Measurements from ENCODE around the gene RPL6. TPM values are rescaled to one million over a fixed set of nuclear protein-coding genes. Genes with fewer than 3 reads are reported as not detected.
"Not testable (repeated sequence)": the region's sequence is repeated elsewhere in the genome, so short reads cannot be mapped to it uniquely, and the experiment has no call there.

Gene RPL6
- total RNA-seq, 2 experiments from 2014 or later, result 2,097 to 2,202 TPM

DNA sequence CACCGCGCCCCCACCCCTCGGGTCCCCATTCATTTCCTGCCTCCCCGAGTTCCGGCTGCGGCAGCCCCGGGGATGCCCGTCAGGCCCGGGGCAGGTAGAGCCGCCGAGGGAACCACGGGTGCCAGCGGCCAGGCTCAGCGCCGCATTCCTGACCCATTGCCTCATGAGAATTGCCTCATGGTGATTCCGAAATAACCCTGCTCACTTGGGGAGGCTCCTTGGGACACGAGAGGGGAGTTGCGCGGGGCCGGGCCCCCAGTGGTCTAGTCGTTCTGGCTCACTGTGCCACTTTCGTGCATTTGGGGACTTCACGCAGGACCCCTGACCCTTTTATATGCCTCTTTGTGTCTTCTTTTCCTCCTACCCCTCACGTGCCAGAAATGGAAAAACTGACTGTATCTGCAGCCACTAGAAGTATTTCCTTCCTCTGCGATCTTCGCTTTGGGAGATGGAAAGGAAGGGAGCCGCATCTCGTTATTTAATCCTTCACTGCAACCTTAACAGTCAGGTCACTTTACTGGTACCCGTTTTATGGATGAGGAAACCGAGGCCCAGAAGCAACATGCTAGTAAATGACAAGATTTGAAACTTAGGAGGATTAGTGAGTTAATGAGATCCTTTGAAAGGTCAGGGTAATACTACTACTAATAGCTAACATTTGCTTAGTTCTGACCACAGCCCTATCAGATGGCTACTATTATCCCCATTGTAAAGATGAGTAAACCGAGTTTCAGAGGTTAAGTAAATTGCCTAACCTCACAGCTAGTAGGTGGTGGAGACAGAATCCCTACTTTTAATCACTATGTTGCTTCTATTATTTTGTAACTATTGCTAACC, 10.1 kb upstream of the RPL6 start:
- peak overlapping the region; percentile 92 for H3K27ac Mint-ChIP-seq
- DNase-seq (no peak), ATAC-seq (peak; percentile 53)
- H3K27me3 Mint-ChIP-seq, result no peaks in the 10 kb centered on the region
- POLR2A ChIA-PET, result no interaction called here
- H3K9me3 Mint-ChIP-seq (ENCODE audit: low read depth), result no peaks in the 10 kb centered on the region
- H3K36me3 Mint-ChIP-seq (ENCODE audit: low read depth), result peaks cover 29% of the 10 kb centered on the region
- intact Hi-C loops (cut with DNase I, micrococcal nuclease), result loop anchor here in 1 of 2 experiments (2.0 to 10.0 kb wide), 3 partner anchors 37 to 1015 kb away; partner anchors contain the start of genes HECTD4, OAS2 and SH2B3
- CTCF ChIA-PET, result interaction anchor here (0.8 to 1.3 kb wide), 3 partner anchors 12 to 105 kb away, joined by 3 to 4 read pairs (median 3); no protein-coding TSS in a partner anchor
- peak overlapping the region; percentile 95 for H3K4me3 Mint-ChIP-seq
- H3K4me1 Mint-ChIP-seq, result peaks cover 46% of the 10 kb centered on the region

DNA sequence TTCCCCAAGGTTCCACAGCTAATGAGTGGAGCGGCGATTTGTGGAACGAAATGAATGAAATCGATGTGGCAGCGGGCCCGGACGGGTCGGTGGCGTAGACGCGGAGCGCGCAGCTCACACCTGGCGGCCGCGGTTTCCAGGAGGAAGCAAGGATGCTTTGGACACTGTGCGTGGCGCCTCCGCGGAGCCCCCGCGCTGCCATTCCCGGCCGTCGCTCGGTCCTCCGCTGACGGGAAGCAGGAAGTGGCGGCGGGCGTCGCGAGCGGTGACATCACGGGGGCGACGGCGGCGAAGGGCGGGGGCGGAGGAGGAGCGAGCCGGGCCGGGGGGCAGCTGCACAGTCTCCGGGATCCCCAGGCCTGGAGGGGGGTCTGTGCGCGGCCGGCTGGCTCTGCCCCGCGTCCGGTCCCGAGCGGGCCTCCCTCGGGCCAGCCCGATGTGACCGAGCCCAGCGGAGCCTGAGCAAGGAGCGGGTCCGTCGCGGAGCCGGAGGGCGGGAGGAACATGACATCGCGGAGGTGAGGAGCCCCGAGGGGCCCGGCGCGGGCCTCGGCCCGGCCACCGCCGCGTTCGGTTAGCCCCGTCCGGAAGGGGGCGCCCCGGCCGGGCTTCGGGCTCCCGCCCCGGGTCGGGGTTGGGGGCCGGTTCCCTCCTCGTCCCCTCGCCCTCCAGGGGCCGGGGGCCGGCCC, 9.3 kb upstream of the RPL6 start, which contains the start of gene PTPN11:
Gene PTPN11 (plus strand): TSS at position 340 of the 689 bp plus-strand sequence. CDS start 165 bp downstream, at position 505.
- intact Hi-C loops (cut with DNase I, micrococcal nuclease), result loop anchor here (1.0 to 10.0 kb wide), 6 partner anchors 9 to 1014 kb away; partner anchors contain the start of genes RPL6 (in 2 of the 2), HECTD4 (in 1 of the 2), MAPKAPK5 (in 1 of the 2) and OAS2 (in 1 of the 2)
- no peaks in the 10 kb centered on the region for H3K27me3 Mint-ChIP-seq
- H3K4me3 Mint-ChIP-seq, result peak within 1 kb of the TSS; percentile 97
- peak; percentile 95 for DNase-seq
- H3K36me3 Mint-ChIP-seq (ENCODE audit: low read depth), result peaks cover 24% of the 10 kb centered on the region
- POLR2A ChIA-PET, result interaction anchor here (1.2 kb wide), 1 partner anchor 577 kb away, joined by 3 read pairs; the partner anchor contains the start of gene MAPKAPK5
- peak; percentile 78 for ATAC-seq
- CTCF ChIA-PET, result no interaction called here
- peaks cover 40% of the 10 kb centered on the region for H3K4me1 Mint-ChIP-seq
- H3K27ac Mint-ChIP-seq, result peak within 1 kb of the TSS; percentile 97
- H3K9me3 Mint-ChIP-seq (ENCODE audit: low read depth), result no peaks in the 10 kb centered on the region

DNA sequence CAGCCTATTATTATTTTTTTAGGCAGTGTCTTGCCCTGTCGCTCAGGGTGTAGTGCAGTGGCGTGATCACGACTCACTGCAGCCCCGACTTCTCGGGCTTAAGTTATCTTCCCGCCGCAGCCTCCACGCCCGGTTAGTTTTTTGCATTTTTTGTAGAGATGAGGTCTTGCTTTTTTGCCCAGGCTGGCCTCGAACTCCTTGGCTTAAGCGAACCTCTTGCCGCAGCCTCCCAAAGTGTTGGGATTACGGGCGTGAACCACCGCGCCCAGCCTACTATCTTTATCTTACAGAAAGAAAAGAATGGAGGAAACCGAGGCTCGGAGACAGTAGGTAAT, 8.8 kb upstream of the RPL6 start:
- POLR2A ChIA-PET, result interaction anchor here (1.2 kb wide), 1 partner anchor 576 kb away, joined by 3 read pairs; the partner anchor contains the start of gene MAPKAPK5
- Mint-ChIP-seq H3K4me1 (peaks cover 39% of the 10 kb centered on the region), H3K27me3 (no peaks in the 10 kb centered on the region), H3K9me3 (ENCODE audit: low read depth) (no peaks in the 10 kb centered on the region), H3K27ac (peak overlapping the region; percentile 97), H3K36me3 (ENCODE audit: low read depth) (peaks cover 24% of the 10 kb centered on the region), H3K4me3 (peak overlapping the region; percentile 97)
- intact Hi-C loops (cut with DNase I, micrococcal nuclease), result loop anchor here (1.0 to 10.0 kb wide), 6 partner anchors 9 to 1013 kb away; partner anchors contain the start of genes RPL6 (in 2 of the 2), HECTD4 (in 1 of the 2), MAPKAPK5 (in 1 of the 2) and OAS2 (in 1 of the 2)
- ATAC-seq (peak; percentile 2), DNase-seq (no peak)
- CTCF ChIA-PET, result no interaction called here

GRCh38 chr12:112415457-112415856, 6.1 kb upstream of the RPL6 start:
- H3K9me3 Mint-ChIP-seq (ENCODE audit: low read depth); H3K4me3 Mint-ChIP-seq; ATAC-seq; H3K27me3 Mint-ChIP-seq; POLR2A ChIA-PET; CTCF ChIA-PET; H3K27ac Mint-ChIP-seq; DNase-seq: not testable (repeated sequence)
- intact Hi-C loops (cut with DNase I, micrococcal nuclease), result loop anchor here in 1 of 2 experiments (10.0 kb wide), 1 partner anchor 1011 kb away; the partner anchor contains the start of gene SH2B3
- Mint-ChIP-seq H3K4me1 (peaks cover 22% of the 10 kb centered on the region), H3K36me3 (ENCODE audit: low read depth) (peaks cover 10% of the 10 kb centered on the region)

DNA sequence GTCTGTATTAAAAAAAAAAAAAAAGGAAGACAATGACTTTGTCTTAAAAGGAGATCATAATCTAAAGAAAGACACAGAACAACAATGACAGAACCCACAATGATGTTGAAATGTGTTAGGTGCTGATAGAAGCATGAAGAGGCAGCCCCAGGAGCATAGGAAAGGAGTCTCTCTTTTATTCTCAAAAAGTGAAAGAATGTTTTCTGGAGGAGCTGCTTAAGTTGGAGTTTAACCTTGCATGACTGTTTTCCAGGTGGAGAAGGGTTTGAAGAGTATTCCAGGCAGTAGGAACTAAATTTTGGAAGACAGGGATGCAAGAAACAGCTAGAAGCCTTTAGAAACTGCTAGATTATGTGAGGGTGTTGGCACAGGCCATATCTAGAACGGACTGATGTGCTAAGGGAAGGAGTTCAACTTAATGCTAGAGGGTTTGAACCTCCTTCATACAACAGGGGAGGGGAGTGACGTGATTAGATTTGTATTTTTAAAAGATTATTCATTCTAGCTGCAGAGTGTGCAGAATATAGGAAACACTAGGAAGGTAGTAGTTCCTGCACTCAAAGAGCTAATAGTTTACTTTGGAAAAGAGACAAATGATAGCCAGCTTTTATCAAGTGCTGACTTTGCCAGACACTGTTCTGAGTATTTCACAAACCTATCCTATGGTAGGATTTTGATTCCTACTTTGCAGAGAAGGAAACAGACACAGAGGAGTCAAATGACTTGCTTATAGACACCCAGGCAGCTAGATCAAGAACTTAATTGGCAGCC, 4.6 kb upstream of the RPL6 start:
- H3K4me3 Mint-ChIP-seq, result no peak overlapping the region
- H3K27ac Mint-ChIP-seq, result no peak overlapping the region
- ChIA-PET POLR2A (no interaction called here), CTCF (interaction anchor here (0.6 kb wide), 1 partner anchor 399 kb away, joined by 5 read pairs; no protein-coding TSS in a partner anchor)
- H3K9me3 Mint-ChIP-seq (ENCODE audit: low read depth), result no peaks in the 10 kb centered on the region
- ATAC-seq (no peak), DNase-seq (no peak)
- no peaks in the 10 kb centered on the region for H3K27me3 Mint-ChIP-seq
- H3K36me3 Mint-ChIP-seq (ENCODE audit: low read depth), result peaks cover 10% of the 10 kb centered on the region
- intact Hi-C loops (cut with DNase I, micrococcal nuclease), result loop anchor here in 1 of 2 experiments (10.0 kb wide), 1 partner anchor 1009 kb away; the partner anchor contains the start of gene SH2B3
- H3K4me1 Mint-ChIP-seq, result peaks cover 17% of the 10 kb centered on the region

DNA sequence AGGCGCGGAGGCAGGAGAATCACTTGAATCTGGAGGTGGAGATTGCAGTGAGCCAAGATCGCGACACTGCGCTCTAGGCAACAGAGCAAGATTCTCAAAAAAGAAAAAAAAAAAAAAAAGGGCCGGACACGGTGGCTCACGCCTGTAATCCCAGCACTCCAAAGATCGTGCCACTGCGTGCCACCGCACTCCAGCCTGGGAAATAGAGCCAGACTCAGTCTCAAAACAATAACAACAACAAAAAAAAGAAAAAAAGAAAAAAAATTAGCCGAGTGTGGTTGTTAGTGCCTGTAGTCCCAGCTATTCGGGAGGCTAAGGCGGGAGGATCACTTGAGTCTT, 470 bp upstream of the RPL6 start:
- Mint-ChIP-seq H3K9me3 (ENCODE audit: low read depth) (no peaks in the 10 kb centered on the region), H3K4me1 (peaks cover 38% of the 10 kb centered on the region), H3K36me3 (ENCODE audit: low read depth) (peaks cover 46% of the 10 kb centered on the region), H3K27ac (peak overlapping the region; percentile 100), H3K4me3 (peak overlapping the region; percentile 93), H3K27me3 (no peaks in the 10 kb centered on the region)
- intact Hi-C loops (cut with DNase I, micrococcal nuclease), result loop anchor here (1.0 to 10.0 kb wide), 17 partner anchors 8 to 1665 kb away; partner anchors contain the start of genes ACAD10 (in 2 of the 2), ERP29 (in 2 of the 2), HECTD4 (in 2 of the 2) and MAPKAPK5 (in 2 of the 2)
- ChIA-PET CTCF (interaction anchor here (1.7 kb wide), 1 partner anchor 211 kb away, joined by 7 read pairs; no protein-coding TSS in a partner anchor), POLR2A (no interaction called here)
- ATAC-seq (no peak), DNase-seq (no peak)

DNA sequence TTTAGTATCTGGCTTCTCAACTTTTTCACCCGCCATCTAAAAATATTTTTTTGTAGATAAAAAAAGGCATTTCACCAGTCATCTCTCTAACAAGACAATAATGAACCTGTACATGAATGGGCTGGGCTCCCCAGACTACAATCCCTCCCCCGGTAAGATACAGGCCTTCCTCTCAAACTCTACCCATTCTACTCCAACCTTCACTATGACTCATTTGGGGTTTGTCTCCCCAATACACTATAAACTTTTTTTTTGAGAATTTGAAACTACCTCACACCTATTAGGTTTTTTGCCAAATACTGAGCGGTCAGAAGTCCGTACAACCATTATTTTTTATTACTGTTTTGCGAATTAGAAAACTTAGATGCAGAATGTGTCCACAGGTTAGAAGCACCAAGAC, 784 bp downstream of the RPL6 start:
- ChIA-PET CTCF (no interaction called here), POLR2A (no interaction called here)
- Mint-ChIP-seq H3K4me3 (peak overlapping the region; percentile 93), H3K9me3 (ENCODE audit: low read depth) (no peaks in the 10 kb centered on the region), H3K4me1 (peaks cover 42% of the 10 kb centered on the region), H3K27ac (peak overlapping the region; percentile 100), H3K36me3 (ENCODE audit: low read depth) (peaks cover 53% of the 10 kb centered on the region), H3K27me3 (no peaks in the 10 kb centered on the region)
- ATAC-seq, result peak; percentile 37
- intact Hi-C loops (cut with DNase I, micrococcal nuclease), result loop anchor here (1.0 to 10.0 kb wide), 15 partner anchors 10 to 1664 kb away; partner anchors contain the start of genes ACAD10 (in 2 of the 2), HECTD4 (in 2 of the 2), MAPKAPK5 (in 2 of the 2) and PTPN11 (in 2 of the 2)
- DNase-seq, result no peak

DNA sequence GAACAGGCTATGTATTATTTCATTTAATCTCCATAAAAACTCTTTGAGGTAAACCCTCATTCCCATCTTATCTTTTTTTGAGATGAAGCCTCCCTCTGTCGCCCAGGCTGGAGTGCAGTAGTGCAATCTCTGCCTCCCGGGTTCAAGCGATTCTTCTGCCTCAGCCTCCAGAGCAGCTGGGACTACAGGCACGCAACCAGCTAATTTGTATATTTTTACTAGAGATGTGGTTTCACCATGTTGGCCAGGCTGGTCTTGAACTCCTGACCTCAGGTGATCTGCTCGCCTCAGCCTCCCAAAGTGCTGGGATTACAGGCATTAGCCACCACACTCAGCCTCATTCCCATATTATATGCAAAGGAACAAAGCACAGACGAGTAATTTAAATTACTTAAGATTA, 1.7 kb downstream of the RPL6 start:
- ATAC-seq; DNase-seq; H3K27me3 Mint-ChIP-seq; POLR2A ChIA-PET; H3K9me3 Mint-ChIP-seq (ENCODE audit: low read depth); CTCF ChIA-PET: not testable (repeated sequence)
- Mint-ChIP-seq H3K4me3 (peak overlapping the region; percentile 93), H3K27ac (peak overlapping the region; percentile 100), H3K36me3 (ENCODE audit: low read depth) (peaks cover 53% of the 10 kb centered on the region), H3K4me1 (peaks cover 42% of the 10 kb centered on the region)
- intact Hi-C loops (cut with DNase I, micrococcal nuclease), result loop anchor here (2.0 to 10.0 kb wide), 5 partner anchors 25 to 1663 kb away; partner anchors contain the start of genes ACAD10 (in 1 of the 2), BRAP (in 1 of the 2), HECTD4 (in 1 of the 2) and MAPKAPK5 (in 1 of the 2)

DNA sequence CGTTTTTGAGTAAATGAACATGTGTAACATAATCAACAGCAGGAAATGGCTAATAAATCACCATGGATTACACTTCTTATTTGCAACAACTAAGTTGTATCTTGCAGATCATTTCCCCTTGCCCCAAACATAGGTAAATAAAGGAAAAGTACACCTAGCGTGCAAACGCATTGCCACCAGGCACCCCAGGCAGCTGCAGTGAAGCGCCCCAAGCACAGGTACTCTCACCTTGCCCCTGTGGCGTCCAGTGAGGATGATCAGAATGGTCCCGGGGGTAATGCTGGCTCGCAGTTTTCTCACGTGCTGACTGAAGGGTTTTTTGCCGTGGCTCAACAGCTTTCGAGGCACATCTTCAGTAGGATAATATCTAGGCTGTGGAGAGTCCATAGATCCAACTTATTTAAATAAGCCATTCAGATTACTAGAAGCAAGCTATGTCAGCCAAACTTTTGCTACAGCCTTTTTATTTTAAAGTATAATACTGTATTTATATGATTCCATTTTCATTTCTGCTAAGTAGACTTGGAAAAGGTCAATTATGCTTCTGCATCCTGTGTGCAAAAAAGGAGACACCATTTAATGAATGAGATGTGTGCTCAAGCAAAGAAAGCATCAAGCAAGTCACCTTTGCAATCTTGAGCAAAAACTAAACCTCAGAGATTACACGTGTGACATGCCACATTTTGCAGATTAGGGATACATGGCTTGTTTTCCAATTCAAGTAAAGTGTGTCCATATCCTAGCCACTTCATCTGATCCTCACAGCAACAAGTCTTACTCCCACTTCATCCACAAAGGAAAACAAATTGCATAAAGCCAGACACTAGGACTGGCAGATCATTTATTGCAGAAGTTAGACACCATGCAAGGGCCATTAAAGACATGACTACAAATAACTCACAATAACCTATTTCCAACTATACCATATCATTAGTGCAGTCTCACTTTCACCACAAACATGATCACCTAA, 2.6 kb downstream of the RPL6 start:
- POLR2A ChIA-PET, result interaction anchor here (0.7 kb wide), 1 partner anchor 481 kb away, joined by 4 read pairs; no protein-coding TSS in a partner anchor
- ATAC-seq (no peak), DNase-seq (no peak)
- intact Hi-C loops (cut with DNase I, micrococcal nuclease), result loop anchor here (5.0 to 10.0 kb wide), 3 partner anchors 565 to 1662 kb away; partner anchors contain the start of genes ACAD10 (in 1 of the 2), BRAP (in 1 of the 2), MAPKAPK5 (in 1 of the 2) and PPP1CC (in 1 of the 2)
- H3K4me3 Mint-ChIP-seq, result peak overlapping the region; percentile 93
- peaks cover 42% of the 10 kb centered on the region for H3K4me1 Mint-ChIP-seq
- CTCF ChIA-PET, result no interaction called here
- H3K9me3 Mint-ChIP-seq (ENCODE audit: low read depth), result no peaks in the 10 kb centered on the region
- peak overlapping the region; percentile 70 for H3K27ac Mint-ChIP-seq
- no peaks in the 10 kb centered on the region for H3K27me3 Mint-ChIP-seq
- peaks cover 53% of the 10 kb centered on the region for H3K36me3 Mint-ChIP-seq (ENCODE audit: low read depth)

Data from activated CD4-positive, alpha-beta T cell treated with anti-CD3 and anti-CD28 coated beads for 36 hours (primary cell).